IMR-90 (cell line): ENCODE measurements around the gene KRT37. TPM values are rescaled to one million over a fixed set of nuclear protein-coding genes. Genes with fewer than 3 reads are reported as not detected.

Experiments
- ATAC-seq: fragments of 200-7000 bp; cut with Tn5 transposase; 2 replicates; pipeline ENCODE4 v1.9.1; 2020; ENCODE audit warnings: low read depth, mild to moderate bottlenecking, moderate library complexity
- BruUV-seq: library from RNA; stranded (reverse); fragments of 400-500 nt; replicated peaks from 2 replicates; lab custom pipeline; 2021; lab: Mats Ljungman, UMichigan
- CTCF ChIA-PET: fragments of 300-600 bp; formaldehyde crosslinking; extraction: SDS; loops from one replicate; lab custom pipeline; 2021; ENCODE audit warnings: antibody characterized with exemption; lab: Yijun Ruan, JAX
- POLR2A ChIA-PET: fragments of 300-600 bp; sonication (Branson Sonifier 250); formaldehyde crosslinking; loops from one replicate; lab custom pipeline; 2022; ENCODE audit warnings: antibody characterized with exemption; ENCODE audit not compliant: unreplicated experiment; lab: Charles Lee
- DNase-seq: peaks from one replicate; pipeline ENCODE4 v3.0.0; 2013
- H2AFZ ChIP-seq: replicated peaks from 2 replicates; pipeline ENCODE3; 2013; ENCODE audit warnings: low read length, mild to moderate bottlenecking; ENCODE audit not compliant: poor library complexity
- H2AK5ac ChIP-seq: 2 replicates; pipeline ENCODE4 v1.6.1; 2013; ENCODE audit warnings: low read depth, low read length, inconsistent platforms
- H2AK9ac ChIP-seq: replicated peaks from 2 replicates; pipeline ENCODE3; 2013; ENCODE audit warnings: mild to moderate bottlenecking, low read depth, low read length, moderate library complexity; ENCODE audit not compliant: poor library complexity
- H2BK120ac ChIP-seq: 2 replicates; pipeline ENCODE4 v1.6.1; 2013; ENCODE audit warnings: low read depth, low read length, inconsistent platforms
- H2BK15ac ChIP-seq: 3 replicates; pipeline ENCODE4 v1.6.1; 2013; ENCODE audit warnings: low read depth, low read length, inconsistent platforms
- H2BK20ac ChIP-seq: 2 replicates; pipeline ENCODE4 v1.6.1; 2013; ENCODE audit warnings: low read depth, mild to moderate bottlenecking, inconsistent platforms, low read length, moderate library complexity
- H2BK5ac ChIP-seq: 2 replicates; pipeline ENCODE4 v1.6.1; 2013; ENCODE audit warnings: mild to moderate bottlenecking, low read depth, low read length, inconsistent platforms; ENCODE audit not compliant: poor library complexity, severe bottlenecking
- H3K14ac ChIP-seq: replicated peaks from 2 replicates; pipeline ENCODE4 v1.6.1; 2013; ENCODE audit warnings: low read depth, low read length, inconsistent platforms
- H3K18ac ChIP-seq: 2 replicates; pipeline ENCODE4 v1.6.1; 2013; ENCODE audit warnings: low read depth, low read length, control low read depth
- H3K23ac ChIP-seq: 2 replicates; pipeline ENCODE4 v1.6.1; 2013; ENCODE audit warnings: low read depth, low read length, inconsistent platforms
- H3K27ac ChIP-seq: 2 replicates; pipeline ENCODE4 v1.5.1; 2013; ENCODE audit warnings: mild to moderate bottlenecking, control low read depth, low read length; ENCODE audit not compliant: insufficient read depth
- H3K27me3 ChIP-seq: 2 replicates; pipeline ENCODE4 v1.6.1; 2013; ENCODE audit warnings: low read length; ENCODE audit not compliant: control insufficient read depth, insufficient read depth
- H3K36me3 ChIP-seq: 2 replicates; pipeline ENCODE4 v1.6.1; 2013; ENCODE audit warnings: low read length, mixed read lengths; ENCODE audit not compliant: control insufficient read depth, insufficient read depth
- H3K4ac ChIP-seq: 2 replicates; pipeline ENCODE4 v1.6.1; 2013; ENCODE audit warnings: low read depth, low read length, inconsistent platforms
- H3K4me1 ChIP-seq: 2 replicates; pipeline ENCODE4 v1.6.1; 2013; ENCODE audit warnings: low read length, mixed read lengths; ENCODE audit not compliant: control insufficient read depth, insufficient read depth
- H3K4me2 ChIP-seq: 2 replicates; pipeline ENCODE4 v1.6.1; 2013; ENCODE audit warnings: low read depth, mild to moderate bottlenecking, control low read depth, low read length, moderate library complexity
- H3K4me3 ChIP-seq: 2 replicates; pipeline ENCODE4 v1.5.1; 2013; ENCODE audit warnings: low read depth, mild to moderate bottlenecking, control low read depth, low read length, moderate library complexity; ENCODE audit not compliant: insufficient read depth
- H3K56ac ChIP-seq: 2 replicates; pipeline ENCODE4 v1.6.1; 2013; ENCODE audit warnings: low read length, inconsistent platforms; ENCODE audit not compliant: insufficient read depth; ENCODE audit errors: extremely low read depth
- H3K79me1 ChIP-seq, 2 experiments: 2 replicates each; pipeline ENCODE4 v1.6.1; 2013; ENCODE audit warnings: low read length in 2 of 2, inconsistent platforms in 1 of 2, low read depth in 1 of 2
- H3K9ac ChIP-seq: 2 replicates; pipeline ENCODE4 v1.6.1; 2013; ENCODE audit warnings: low read depth, low read length, control low read depth
- H3K9me1 ChIP-seq: 2 replicates; pipeline ENCODE4 v1.6.1; 2013; ENCODE audit warnings: low read length, inconsistent platforms; ENCODE audit not compliant: insufficient read depth
- H3K9me3 ChIP-seq: 2 replicates; pipeline ENCODE4 v1.6.1; 2013; ENCODE audit warnings: low read length; ENCODE audit not compliant: control insufficient read depth, insufficient read depth
- H4K20me1 ChIP-seq: 2 replicates; pipeline ENCODE4 v1.6.1; 2013; ENCODE audit warnings: low read length, inconsistent platforms; ENCODE audit not compliant: insufficient read depth
- H4K5ac ChIP-seq: 2 replicates; pipeline ENCODE4 v1.6.1; 2013; ENCODE audit warnings: mild to moderate bottlenecking, low read depth, low read length, control low read depth
- H4K8ac ChIP-seq, 2 experiments: 2 replicates each; pipeline ENCODE4 v1.6.1; 2013; ENCODE audit warnings: low read depth in 2 of 2, low read length in 2 of 2, control low read depth in 1 of 2, inconsistent platforms in 1 of 2
- H4K91ac ChIP-seq: 2 replicates; pipeline ENCODE4 v1.6.1; 2013; ENCODE audit warnings: low read depth, low read length, inconsistent platforms; ENCODE audit not compliant: insufficient read depth
- CEBPB ChIP-seq: IDR thresholded peaks from 2 replicates; pipeline ENCODE4 v1.6.1; 2012; ENCODE audit warnings: low read depth, low read length, improper control_type of control experiment
- WGBS, 2 experiments: methylation state at CpG; one replicate each; pipeline versions ENCODE4 v1.1.5 to v1.1.7; 2013; ENCODE audit warnings: missing lambda C conversion rate in 2 of 2; ENCODE audit not compliant: insufficient read length in 1 of 2; ENCODE audit errors: extremely low coverage in 2 of 2; 5-methylcytosine and 5-hydroxymethylcytosine counted together
- dilution Hi-C: fragments of 300-500 bp; cut with HindIII; formaldehyde crosslinking; loops from one replicate; pipeline ENCODE4 v1.14.3; 2018; ENCODE audit warnings: low sequenced_read_pairs; ENCODE audit not compliant: unreplicated experiment
- in situ Hi-C: fragments of 300-500 bp; cut with MboI; formaldehyde crosslinking; loops from 3 replicates; pipeline ENCODE4 v1.14.3; 2019; ENCODE audit warnings: low sequenced_read_pairs, inconsistent platforms, mixed read lengths
- intact Hi-C: fragments of 100-400 bp; cut with micrococcal nuclease; formaldehyde crosslinking; loops from 2 replicates; pipeline ENCODE4 v1.10.0; 2022
- polyA plus RNA-seq, 3 experiments: library from polyadenylated mRNA; depleted of rRNA; stranded (reverse); fragments of >200 nt; gene quantifications; 2 replicates each; pipeline ENCODE4 v1.2.3, GENCODE V29; 2012; ENCODE audit warnings: low replicate concordance in 1 of 3
- total RNA-seq: library from RNA; depleted of rRNA; stranded (reverse); fragments of >200 nt; gene quantifications from 2 replicates; pipeline ENCODE4 v1.2.3, GENCODE V29; 2012
- TF ChIP-seq, protein P1 (sequence below): fragments of 150-350 bp; IDR thresholded peaks from 2 replicates; pipeline ENCODE4 v1.6.1; 2016; ENCODE audit warnings: low read depth, mild to moderate bottlenecking, low read length, moderate library complexity, borderline replicate concordance

The KRT37 gene
- total and polyA plus RNA-seq, 2 of the 4 experiments (the other 2 are of a cell fraction): not detected

DNA sequence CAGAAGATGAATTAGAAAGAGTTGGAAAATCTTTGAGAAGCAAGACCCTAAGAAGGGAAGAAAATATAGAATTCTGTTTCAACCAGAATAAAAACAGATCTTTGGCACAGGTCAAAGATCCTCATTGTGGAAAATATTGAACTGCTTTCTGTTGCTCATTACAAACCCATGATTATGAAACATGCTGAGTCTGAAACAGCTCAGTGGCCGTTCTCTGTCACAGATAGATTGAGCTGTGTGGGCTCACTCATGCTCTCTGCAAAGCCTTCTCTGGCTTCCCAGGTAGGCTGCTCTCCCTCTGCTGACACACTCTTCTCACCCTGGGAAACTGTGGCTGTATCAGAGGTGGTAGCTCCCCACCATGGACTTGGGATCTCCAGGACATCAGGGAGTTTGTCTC, 19.8 kb upstream of the KRT37 start:
- H3K18ac ChIP-seq: no peak overlapping the region
- TF ChIP-seq, protein P1, sequence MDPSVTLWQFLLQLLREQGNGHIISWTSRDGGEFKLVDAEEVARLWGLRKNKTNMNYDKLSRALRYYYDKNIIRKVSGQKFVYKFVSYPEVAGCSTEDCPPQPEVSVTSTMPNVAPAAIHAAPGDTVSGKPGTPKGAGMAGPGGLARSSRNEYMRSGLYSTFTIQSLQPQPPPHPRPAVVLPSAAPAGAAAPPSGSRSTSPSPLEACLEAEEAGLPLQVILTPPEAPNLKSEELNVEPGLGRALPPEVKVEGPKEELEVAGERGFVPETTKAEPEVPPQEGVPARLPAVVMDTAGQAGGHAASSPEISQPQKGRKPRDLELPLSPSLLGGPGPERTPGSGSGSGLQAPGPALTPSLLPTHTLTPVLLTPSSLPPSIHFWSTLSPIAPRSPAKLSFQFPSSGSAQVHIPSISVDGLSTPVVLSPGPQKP: no peak
- TF ChIP-seq CEBPB: peak; percentile 11; the same call in 1 of the 2 replicates
- H3K9ac ChIP-seq: no peak overlapping the region
- H2BK5ac ChIP-seq: no peak overlapping the region
- no peak overlapping the region for H3K27ac ChIP-seq
- ATAC-seq (no peak), DNase-seq (peak; percentile 28)
- POLR2A ChIA-PET: no interaction called here
- dilution Hi-C loops (no loop called here), intact Hi-C loops (no loop called here), in situ Hi-C loops (no loop called here)
- H3K9me1 ChIP-seq: peaks cover 5% of the 10 kb centered on the region
- BruUV-seq: no TSS peak
- H3K56ac ChIP-seq: no peak overlapping the region
- no peaks in the 10 kb centered on the region for H3K9me3 ChIP-seq
- H4K8ac ChIP-seq: no peak overlapping the region
- no CpG with 5 or more reads among the region's 1 CpG for WGBS, 2 experiments
- H2BK20ac ChIP-seq: no peak overlapping the region
- no peak overlapping the region for H3K4ac ChIP-seq
- H3K4me1 ChIP-seq: peaks cover 9% of the 10 kb centered on the region
- H2AK5ac ChIP-seq: no peak overlapping the region; the same call in 1 of the 2 replicates
- no peak overlapping the region for H4K91ac ChIP-seq
- no peaks in the 10 kb centered on the region; the same call in 1 of the 2 replicates for H3K27me3 ChIP-seq
- no peaks in the 10 kb centered on the region for H3K79me1 ChIP-seq
- H3K4me2 ChIP-seq: no peak overlapping the region
- H3K14ac ChIP-seq: no peak overlapping the region
- H2BK120ac ChIP-seq: no peak overlapping the region
- H4K20me1 ChIP-seq: no peaks in the 10 kb centered on the region
- CTCF ChIA-PET: no interaction called here
- no peak overlapping the region for H2AFZ ChIP-seq
- H4K5ac ChIP-seq: no peak overlapping the region
- H2AK9ac ChIP-seq: no peak overlapping the region
- no peaks in the 10 kb centered on the region for H3K36me3 ChIP-seq
- H3K23ac ChIP-seq: no peak overlapping the region
- H3K4me3 ChIP-seq: no peak overlapping the region
- peak overlapping the region; percentile 24; the same call in 1 of the 3 replicates for H2BK15ac ChIP-seq
